ENCODE results near the gene ITGAX. TPM values are rescaled to one million over a fixed set of nuclear protein-coding genes. Genes with fewer than 3 reads are reported as not detected.

Gene ITGAX
- total RNA-seq, 1 experiment from 2014 or later = 1.9 TPM

DNA sequence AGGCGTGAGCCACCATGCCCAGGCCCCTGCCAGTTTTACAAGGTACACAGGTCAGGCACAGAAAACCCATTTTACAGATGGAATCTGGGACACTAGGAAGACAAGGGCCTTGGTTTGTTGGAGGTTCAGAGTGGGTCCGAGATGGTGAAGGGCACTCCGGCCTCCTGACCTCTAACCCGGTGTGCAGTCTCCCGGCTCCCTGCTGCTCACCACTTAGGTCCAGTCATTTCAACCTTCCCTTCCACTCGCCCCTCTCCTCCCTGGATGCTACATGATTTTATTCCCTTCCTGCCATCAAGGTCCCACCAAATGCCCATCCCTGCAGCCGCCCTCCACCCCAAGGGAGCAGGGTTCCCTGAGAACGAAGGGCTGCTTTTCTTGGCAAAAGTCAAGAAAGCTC is 8.7 kb downstream of the ITGAX start:
- TF ChIP-seq YY1 (IDR thresholded peaks at IDR 0.05; ENCODE audit: extremely low read depth, insufficient replicate concordance, low read depth, low read length) (no peak), MAX (IDR thresholded peaks at IDR 0.05) (no peak), POLR2A (IDR thresholded peaks at IDR 0.05; ENCODE audit: borderline replicate concordance, extremely low read depth, insufficient read depth, insufficient read length) (no peak), FOSL1 (IDR thresholded peaks at IDR 0.05; ENCODE audit: low read depth) (no peak), CEBPB (IDR thresholded peaks at IDR 0.05; ENCODE audit: low read depth) (no peak), CBX3 (IDR thresholded peaks at IDR 0.05; ENCODE audit: low read depth) (no peak), ZFX (IDR thresholded peaks at IDR 0.05) (no peak), ELF1 (IDR thresholded peaks at IDR 0.05; ENCODE audit: borderline replicate concordance, low read depth) (no peak)
- TF ChIP-seq, protein P1, sequence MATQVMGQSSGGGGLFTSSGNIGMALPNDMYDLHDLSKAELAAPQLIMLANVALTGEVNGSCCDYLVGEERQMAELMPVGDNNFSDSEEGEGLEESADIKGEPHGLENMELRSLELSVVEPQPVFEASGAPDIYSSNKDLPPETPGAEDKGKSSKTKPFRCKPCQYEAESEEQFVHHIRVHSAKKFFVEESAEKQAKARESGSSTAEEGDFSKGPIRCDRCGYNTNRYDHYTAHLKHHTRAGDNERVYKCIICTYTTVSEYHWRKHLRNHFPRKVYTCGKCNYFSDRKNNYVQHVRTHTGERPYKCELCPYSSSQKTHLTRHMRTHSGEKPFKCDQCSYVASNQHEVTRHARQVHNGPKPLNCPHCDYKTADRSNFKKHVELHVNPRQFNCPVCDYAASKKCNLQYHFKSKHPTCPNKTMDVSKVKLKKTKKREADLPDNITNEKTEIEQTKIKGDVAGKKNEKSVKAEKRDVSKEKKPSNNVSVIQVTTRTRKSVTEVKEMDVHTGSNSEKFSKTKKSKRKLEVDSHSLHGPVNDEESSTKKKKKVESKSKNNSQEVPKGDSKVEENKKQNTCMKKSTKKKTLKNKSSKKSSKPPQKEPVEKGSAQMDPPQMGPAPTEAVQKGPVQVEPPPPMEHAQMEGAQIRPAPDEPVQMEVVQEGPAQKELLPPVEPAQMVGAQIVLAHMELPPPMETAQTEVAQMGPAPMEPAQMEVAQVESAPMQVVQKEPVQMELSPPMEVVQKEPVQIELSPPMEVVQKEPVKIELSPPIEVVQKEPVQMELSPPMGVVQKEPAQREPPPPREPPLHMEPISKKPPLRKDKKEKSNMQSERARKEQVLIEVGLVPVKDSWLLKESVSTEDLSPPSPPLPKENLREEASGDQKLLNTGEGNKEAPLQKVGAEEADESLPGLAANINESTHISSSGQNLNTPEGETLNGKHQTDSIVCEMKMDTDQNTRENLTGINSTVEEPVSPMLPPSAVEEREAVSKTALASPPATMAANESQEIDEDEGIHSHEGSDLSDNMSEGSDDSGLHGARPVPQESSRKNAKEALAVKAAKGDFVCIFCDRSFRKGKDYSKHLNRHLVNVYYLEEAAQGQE (IDR thresholded peaks at IDR 0.05; ENCODE audit: low read depth) = no peak
- H3K36me3 ChIP-seq (ENCODE audit: control insufficient read depth in 1 of 2, insufficient read depth in 2 of 2, low read length in 2 of 2) = no peaks in the 10 kb centered on the region
- no peaks in the 10 kb centered on the region for H3K4me1 ChIP-seq (ENCODE audit: control insufficient read depth in 1 of 2, insufficient read depth in 2 of 2, low read length in 2 of 2)
- no peak for DNase-seq (ENCODE audit: low read depth, low spot score)
- H3K9ac ChIP-seq (ENCODE audit: low read length) = no peak overlapping the region
- BruUV-seq (replicated peaks) = no TSS peak
- intact Hi-C loops (cut with micrococcal nuclease) = no loop called here
- H3K27ac ChIP-seq (ENCODE audit: low read depth, low read length) = no peak overlapping the region
- H3K27me3 ChIP-seq (ENCODE audit: insufficient read depth, low read length) = no peaks in the 10 kb centered on the region
- ChIA-PET POLR2A (no interaction called here), RAD21 (ENCODE audit: low non-redundant PET in 1 of 2, low total read pairs in 2 of 2, uncharacterized antibody in 2 of 2, unreplicated experiment in 2 of 2) (no interaction called here), CTCF (no interaction called here)
- no peaks in the 10 kb centered on the region for H3K9me2 ChIP-seq (ENCODE audit: insufficient read depth)
- no peak for ATAC-seq
- no peaks in the 10 kb centered on the region for H3K9me3 ChIP-seq (ENCODE audit: control insufficient read depth in 1 of 2, insufficient read depth in 1 of 2, low read depth in 1 of 2, low read length in 2 of 2)
- H3K4me2 ChIP-seq (ENCODE audit: low read length) = no peak overlapping the region
- no peaks in the 10 kb centered on the region for H3K79me2 ChIP-seq (ENCODE audit: insufficient read depth, low read length)
- H4K20me1 ChIP-seq (ENCODE audit: insufficient read depth) = no peaks in the 10 kb centered on the region
- H3K4me3 ChIP-seq (replicated peaks in 1 of 2; ENCODE audit: low read depth in 1 of 2, low read length in 2 of 2) = no peak overlapping the region
- no peak overlapping the region for H2AFZ ChIP-seq (ENCODE audit: low read depth, low read length, poor library complexity, severe bottlenecking)
